NCI-H524 treated with DMSO at 0.1 percent for 48 hours (cell line): ENCODE data around the gene CNOT6L.

Experiments
- DNase-seq: peaks from one replicate; lab custom pipeline; 2025; lab: John Stamatoyannopoulos, UW

The CNOT6L gene

DNA sequence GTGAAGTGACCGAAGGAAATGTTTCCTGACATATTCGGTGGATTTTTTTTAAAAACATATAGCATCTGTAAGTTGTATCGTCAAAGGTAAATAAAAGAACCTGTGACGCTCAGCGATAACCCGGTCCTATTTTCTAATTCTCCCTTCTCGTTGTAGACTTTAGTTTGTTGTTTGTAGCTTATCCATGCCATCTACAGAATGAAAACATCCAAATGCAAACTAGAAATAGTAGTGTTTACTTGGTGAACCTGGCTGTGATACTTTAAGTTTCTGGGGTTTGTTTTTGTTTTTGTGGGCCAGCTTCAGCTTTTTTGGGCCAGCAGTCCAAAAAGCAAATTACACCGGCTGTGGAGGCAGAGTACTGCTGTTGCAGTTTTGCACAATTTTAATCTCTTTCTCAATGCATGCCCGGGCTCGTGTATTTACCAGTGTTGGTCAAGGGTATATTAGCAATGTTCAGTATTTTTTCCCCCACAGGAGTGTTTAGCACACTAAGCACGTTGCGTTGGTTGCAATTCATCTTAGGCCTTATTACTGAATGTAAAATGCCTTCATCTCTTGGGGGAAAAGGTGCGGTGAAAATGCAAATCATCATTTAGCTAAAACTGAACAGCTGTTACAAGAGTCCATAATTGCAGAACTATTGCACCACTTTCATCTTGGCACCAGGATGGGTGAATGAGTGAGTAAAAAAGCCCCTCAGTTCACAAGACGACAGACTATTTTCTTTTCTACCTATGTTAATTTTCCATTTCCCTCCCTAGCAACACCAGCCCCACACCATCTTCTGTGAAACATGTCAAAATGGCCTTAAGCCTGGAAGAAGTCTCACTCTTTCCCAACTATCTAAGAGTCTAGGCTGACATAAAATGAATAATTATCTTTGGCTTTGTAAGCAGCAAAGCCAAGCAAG lies 1.7 kb upstream of the CNOT6L start:
- DNase-seq, result no peak

DNA sequence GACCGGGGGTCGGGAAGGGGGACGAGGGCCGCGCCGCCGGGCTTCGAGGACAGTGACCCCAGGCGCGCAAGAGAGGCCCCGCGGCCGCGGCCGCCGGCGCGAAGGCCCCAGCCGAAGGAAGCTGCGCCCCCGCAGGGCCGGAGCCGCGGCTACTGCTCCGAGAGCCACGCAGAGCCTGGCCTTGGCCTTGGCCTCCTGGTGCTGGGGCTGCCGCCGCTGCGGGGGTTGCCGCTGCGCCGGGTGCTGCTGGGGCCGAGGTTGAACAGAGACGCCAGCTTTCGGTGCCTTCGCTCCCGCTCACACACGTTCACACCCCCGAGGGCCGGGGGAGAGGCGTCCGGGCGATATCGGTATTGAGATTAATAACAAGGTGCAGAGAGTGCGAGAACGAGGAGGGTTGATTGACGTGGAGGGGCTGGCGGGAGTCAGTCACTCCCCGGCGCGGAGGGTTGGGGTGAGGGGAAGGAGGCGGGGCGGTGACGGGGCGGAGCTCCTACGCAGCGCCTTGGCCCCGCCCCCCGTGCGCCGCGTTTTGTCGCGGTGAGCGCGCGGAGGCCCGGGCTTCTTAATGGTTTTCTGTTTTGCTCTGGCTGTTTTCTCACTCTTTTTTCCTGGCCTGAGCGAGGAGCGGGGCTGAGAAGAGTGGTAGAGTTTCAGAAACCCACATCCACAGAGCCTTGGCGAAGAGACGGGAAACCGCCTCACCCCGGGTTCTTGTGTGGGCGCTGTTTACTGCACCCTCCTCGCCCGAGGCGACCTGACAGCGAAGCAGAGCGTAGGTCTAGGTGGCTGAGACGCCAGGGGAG lies 878 bp upstream of the CNOT6L start:
- no peak for DNase-seq

DNA sequence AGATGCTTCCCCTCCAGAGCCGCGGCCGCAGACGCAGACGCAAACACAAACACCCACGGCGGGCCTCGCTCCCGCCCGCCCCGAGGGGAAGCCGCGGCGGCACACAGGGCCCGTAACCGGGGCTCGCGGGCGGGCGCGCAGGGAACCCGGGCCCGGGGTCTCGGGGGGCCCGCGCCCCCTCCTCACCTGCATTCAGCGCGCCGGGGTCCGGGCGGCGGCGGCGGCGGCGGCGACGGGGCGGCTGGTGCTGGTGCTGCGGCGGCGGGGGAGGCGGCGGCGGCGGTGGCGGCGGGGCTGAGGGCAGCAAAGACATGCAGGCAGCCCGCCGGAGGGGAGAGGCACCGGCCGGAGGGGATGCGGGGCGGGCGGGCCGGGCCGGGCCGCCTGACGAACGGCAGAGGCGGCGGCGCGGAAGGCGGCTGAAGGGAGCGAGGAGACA lies 255 bp upstream of the CNOT6L start:
- no peak for DNase-seq

DNA sequence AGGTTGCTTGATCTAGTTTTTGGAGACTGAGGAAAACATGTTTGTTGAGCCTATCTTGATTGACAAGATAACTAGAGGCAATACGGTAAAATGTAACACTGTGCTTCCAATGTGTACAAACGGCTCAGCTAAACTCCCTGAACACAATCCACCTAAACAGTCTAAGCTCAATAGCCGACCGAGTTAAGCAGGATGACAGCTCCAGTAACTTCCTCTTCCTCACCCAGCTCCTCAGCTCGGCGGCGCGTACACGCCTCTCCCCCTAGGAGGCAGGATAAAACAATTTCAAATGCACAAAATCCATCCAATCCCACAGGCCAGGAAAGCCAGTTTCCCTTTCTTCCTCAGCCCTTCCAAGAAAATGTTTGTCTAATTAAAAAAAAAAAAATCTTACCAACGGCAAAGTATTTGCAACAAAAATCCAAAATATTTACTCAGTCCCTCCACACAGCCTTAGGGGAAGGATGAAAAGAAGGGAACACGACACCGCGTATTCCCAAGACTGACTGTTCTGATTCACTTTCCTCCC lies 1.0 kb downstream of the CNOT6L start:
- peak; percentile 33 for DNase-seq

DNA sequence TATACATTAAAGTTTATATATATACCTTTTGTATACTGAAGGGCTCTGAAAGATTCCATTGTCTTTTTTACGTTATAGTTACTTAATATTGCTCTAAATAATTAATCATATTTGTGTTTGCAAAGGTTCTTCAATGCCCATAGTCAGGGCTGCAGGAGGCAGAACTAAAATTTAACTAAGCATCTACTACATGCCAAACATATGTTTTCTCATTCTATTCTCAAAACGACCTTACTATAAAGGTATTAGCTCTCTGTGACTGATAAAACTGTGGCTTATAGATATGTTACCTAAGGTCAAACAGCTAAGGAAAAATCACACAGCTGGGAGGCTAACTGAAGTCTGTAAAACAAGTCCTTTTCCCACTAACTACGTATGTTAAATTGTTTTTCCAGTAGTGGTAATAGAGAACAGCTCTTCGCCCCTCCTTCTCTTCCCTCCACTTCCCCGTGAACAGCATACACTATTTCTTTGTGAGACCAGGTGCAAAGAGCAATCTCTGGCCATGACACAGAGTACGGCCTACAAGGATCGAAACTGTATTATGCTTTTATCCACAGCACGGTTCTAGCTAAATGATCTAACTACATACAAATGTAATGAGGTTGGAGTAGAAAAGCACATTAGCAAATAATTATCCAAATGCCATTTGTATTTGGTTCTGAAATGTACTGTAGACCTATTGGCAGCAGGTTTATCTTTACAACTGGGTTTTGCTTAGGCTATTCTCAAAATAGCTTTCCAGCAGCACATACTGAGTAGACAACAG lies 1.7 kb downstream of the CNOT6L start:
- no peak for DNase-seq

DNA sequence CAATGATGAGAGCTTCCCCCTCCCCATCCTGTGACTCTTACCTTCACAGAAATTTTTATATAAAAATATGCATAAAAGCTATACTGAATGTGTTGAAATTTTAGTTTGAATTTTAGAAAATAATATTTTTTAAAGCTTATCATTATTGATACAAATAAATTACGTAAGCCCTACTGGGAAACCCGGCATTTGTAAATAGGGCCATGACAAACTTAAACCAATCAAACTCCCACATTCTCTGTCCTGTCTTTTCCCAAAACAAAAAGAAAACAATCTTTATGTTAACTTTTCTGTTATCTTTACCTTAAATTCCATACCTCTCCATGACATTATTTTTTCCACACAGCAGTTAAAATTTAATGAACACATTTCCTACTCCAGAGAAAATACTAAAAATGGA lies 2.6 kb downstream of the CNOT6L start:
- DNase-seq, result no peak

DNA sequence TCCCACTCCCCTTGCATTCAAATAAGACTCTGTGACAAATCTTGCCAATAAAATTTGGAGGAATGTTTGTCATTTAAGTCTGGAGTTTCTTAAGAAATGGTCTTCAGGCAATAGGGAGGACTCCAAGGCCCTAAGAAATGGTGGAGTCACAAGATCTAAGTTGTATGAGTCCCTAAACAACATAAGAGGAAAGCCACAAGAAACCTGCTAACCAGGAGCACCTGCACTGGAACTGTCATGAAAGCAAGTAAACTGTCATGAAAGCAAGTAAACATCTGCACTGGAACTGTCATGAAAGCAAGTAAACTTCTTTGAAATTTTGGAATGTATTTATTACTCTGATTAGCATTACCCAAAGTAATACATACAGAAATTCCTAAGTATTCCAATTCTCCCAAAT lies 3.5 kb downstream of the CNOT6L start:
- DNase-seq, result no peak

DNA sequence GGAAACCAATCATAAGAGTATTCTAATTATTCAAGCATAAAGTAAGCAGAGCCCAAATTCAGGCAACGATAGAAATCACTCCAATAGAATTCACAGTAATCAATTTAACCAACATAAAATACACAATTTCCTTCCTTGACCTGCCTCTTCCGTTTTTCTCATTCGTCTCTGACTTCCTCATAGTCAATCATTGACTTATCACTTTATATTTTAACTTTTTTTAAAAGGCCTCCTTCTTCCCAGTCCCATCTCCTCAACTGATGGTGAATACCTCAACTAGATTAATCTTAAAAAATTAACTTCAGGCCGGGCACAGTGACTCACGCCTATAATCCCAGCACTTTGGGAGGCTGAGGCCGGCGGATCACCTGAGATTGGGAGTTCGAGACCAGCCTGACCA lies 13.3 kb downstream of the CNOT6L start:
- DNase-seq, result no peak

DNA sequence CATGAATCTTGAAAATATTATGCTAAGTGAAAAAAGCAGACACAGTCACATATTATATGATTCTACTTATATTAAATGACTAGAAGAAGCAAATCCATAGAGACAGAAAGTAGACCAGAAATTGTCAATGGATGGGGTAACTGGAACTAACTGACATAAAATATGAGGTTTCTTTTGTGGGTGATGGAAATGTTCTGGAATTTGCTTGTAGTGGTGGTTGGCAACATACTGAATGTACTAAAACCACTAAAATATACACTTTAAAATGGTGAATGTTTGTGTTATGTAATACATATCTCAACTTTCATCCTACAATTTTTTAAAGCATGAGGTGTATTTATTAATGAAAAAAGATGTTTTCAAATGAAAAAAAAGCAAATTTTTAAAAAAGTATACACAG lies 14.7 kb downstream of the CNOT6L start:
- no peak for DNase-seq

DNA sequence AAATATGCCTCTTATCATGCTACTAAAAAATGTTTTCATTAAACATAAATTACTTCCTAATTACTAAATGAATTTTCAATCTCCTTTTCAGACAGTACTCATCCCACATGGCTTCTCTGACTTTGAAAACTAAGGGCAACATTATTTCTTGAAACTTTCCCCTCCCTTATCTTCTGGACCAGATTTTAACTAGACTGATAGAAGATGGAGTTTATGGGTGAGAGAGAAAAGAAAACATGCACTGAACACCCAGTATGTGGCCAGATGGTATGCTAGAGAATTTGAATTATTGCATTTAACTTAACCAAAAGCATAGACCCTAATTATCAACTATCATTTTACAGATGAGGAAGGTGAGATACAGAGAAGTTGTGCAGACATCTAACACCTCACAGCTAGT lies 16.8 kb downstream of the CNOT6L start:
- no peak for DNase-seq

DNA sequence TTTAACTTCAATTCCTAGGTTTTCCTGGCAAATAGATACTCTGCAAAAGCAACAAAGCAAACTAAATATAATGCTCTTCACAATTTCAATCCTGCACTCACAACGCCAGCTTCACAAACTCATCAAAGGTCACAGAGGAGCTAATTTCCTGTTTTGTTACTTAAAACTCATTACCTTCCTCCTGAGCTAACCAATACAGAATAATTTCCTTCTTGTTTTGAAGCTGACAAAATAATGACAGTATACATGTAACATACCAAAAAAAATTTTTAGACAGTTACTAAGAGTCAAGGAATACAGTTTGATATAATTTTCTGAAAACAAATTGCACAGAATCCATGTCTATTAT lies 17.9 kb downstream of the CNOT6L start:
- DNase-seq, result no peak

DNA sequence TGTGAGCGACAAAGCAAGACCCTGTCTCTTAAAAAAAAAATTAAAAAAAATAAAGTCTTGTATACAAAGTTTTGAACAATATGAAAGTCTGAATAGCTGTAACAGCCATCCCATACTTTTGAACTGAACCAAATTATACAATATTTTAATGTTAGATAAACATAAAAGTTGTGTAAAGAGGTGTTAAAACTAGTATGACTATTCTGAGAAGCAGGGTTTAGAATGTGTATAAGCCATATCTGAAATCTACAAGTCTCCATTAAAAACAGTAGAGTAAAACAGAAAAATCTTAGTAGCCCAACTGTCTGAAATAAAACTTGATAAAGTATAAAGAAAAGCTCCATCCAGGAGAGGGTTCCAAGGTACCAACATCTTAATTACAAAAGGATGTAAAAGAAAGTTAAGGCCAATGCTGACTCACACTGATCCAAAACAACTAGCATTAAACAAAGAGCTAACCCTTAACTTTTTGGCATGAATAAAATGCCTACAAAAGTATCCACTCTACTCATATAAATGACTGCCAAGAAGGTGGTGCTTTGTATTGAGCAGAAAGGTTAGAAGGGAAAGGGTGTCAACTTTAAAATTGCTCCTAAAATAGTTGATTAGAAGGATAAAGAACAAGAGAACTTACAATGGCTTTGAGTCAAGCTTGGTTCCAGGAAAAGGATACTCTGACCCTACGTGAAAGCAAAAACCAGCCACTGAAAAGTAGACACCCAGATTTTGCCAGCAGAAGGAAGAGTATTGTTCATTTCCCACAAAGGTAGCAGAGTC lies 18.5 kb downstream of the CNOT6L start:
- no peak for DNase-seq

DNA sequence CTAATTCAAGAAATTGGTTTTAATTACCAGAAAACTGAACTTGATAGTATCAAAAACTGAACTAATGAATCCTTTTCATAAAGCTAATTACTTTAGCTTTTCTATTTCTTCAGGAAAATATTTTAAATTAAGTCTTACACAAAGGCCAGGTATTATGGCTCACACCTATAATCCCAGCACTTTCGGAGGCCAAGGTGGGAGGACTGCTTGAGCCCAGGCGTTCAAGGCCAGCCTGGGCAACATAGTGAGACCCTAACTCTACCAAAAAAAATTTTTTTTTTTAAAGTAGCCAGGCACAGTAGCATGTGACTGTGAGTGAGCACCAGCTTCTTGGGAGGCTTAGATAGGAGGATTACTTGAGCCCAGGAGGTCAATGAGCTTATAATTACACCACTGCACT lies 19.1 kb downstream of the CNOT6L start:
- no peak for DNase-seq

DNA sequence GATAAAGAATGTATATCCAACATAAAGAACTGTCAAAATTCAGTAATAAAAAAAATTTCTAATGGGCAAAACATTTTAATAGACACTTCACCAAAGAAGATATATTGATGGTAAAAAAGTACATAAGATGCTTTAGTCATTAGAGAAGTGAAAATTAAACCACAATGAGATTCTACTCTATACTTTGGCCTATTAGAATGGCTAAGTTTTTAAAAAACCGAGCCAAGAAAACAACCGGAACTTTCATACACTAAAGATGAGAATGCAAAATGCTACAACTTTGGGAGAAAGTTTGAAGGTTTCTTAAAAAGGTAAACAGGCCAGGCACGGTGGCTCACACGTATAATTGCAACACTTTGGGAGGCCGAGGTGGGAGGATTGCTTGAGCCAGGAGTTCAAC lies 20.8 kb downstream of the CNOT6L start:
- no peak for DNase-seq

DNA sequence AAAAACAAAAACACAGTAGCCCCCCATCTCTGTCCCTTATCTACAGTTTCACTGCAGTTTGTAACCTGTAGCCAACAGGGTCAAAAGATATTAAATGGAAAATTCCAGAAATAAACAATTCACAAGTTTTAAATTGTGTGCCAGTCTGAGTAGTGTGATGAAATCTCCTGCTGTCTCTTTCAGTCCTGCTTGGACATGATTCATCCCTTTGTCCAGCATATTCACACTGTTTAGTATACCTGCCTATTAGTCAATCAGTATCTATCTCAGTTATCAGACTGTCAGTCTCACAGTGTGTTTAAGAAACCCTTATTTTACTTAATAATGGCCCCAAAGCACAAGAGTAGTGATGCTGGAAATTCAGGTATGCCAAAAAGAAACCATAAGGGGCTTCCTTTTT lies 21.9 kb downstream of the CNOT6L start:
- DNase-seq, result no peak

DNA sequence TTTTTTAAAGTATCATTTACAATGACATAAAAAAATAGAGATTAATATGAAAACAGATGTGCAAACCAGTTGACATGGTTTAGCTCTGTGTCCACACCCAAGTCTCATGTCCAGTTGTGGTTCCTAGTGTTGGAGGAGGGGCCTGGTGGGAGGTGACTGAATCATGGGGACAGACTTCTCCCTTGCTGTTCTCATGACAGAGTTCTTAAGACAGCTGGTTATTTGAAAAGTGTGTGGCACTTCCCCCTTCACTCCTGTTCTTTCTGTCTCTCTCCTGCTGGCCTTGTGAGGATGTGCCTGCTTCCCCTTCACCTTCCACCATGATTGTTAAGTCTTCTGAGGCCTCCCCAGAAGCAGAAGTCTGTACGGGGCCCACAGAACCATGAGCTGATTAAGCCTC lies 23.8 kb downstream of the CNOT6L start:
- DNase-seq, result no peak

DNA sequence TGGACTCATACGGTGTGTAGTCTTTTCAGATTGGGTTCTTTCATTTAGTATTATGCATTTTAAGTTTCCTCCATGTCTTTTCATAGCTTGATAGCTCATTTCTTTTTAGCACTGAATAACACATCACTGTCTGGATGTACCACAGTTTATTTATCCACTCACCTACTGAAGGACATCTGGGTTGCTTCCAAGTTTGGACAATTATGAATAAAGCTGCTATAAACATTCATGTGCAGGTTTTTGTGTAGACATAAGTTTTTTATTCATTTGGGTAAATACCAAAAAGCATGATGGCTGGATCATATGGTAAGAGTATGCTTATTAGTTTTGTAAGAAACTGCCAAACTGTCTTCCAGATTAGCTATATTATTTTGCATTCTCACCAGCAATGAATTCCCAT lies 29.0 kb downstream of the CNOT6L start:
- no peak for DNase-seq

DNA sequence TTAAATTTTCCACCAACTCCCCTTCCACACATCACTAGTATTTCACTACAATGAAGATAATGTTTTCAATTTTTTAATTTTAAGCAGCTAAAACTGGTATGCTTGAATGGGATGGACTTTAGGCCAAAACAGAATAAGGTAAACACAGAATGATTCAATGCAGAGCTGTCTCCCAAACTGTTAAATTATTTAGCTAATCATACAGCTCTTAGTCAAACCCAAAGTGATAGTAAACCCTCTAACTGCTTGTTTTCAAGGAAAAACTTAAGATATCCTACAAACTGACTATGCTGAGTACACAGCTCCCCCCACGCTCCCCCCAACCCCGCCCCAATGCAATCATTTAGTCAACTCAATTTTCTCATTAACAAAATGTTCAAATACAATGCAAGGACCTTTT lies 30.2 kb downstream of the CNOT6L start:
- no peak for DNase-seq

DNA sequence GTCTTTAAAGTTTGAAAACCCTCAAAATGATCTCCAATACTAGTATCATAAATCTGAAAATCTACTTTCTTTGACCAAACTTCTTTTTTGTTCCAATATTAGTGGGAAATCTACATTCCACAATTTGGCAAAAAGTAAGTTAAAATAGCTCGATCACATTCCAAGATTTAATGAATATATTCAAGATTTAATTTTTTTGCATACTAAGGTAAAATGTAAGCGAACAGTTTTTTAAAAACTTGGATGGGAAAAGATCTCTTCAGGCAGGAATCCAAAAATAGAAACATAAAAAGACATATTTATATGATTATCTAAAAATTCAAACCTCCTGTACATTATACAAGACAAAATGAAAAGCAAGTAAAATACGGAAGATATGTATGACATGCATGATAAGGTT lies 31.2 kb downstream of the CNOT6L start:
- no peak for DNase-seq

DNA sequence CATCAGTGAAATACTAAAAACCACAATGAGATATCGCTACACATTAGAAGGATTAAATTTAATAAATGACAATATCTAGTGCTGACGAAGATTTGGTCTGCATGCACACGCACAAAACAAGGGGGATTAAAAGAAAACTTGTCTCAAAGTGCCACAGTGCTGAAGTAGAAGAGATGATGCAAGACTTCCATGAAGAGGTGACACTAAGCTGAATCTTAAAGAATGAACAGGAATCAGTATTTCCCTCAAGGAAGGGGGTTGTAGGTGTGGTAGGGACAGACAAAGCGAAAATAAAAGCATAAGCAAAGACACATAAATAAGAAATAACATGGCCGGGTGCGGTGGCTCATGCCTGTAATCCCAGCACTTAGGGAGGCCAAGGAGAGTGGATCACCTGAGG lies 33.5 kb downstream of the CNOT6L start:
- DNase-seq, result no peak

DNA sequence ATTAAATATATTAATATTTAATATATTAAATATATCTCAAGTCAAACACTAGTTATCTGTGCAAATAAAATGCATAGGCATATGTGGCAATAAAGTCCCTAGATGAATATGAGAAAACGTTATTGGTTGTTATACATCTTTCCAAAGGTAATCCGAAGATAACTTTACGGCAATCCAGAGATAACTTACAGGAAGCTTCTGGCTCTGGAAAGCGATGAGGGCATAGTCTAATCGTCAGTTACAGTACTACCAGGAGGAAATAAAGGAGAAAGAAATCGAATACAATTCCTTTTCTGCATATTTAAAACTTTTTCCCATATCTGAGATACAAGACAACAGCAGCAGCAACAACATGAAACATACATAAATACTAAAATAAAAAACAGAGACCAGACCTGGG lies 35.3 kb downstream of the CNOT6L start:
- no peak for DNase-seq
